Fibroblast of lung (primary cell): ENCODE data around the gene ZIM2. TPM values are rescaled to one million over a fixed set of nuclear protein-coding genes. Genes with fewer than 3 reads are reported as not detected.

ENCODE experiments used
- DNase-seq, 2 donors: peaks; one replicate each; pipeline versions ENCODE4 v3.0.0 to v3.0.0-alpha.2; 2010; ENCODE audit warnings: low read depth in 2 of 2
- H2AFZ ChIP-seq: 2 replicates; pipeline ENCODE4 v1.5.1; 2012; ENCODE audit warnings: low read length, control low read depth, inconsistent platforms
- H3K27ac ChIP-seq: 2 replicates; pipeline ENCODE4 v1.5.1; 2011; ENCODE audit warnings: low read length, control low read depth; ENCODE audit not compliant: insufficient read depth
- H3K27me3 ChIP-seq: 2 replicates; pipeline ENCODE4 v1.5.1; 2011; ENCODE audit warnings: mild to moderate bottlenecking, low read length; ENCODE audit not compliant: control insufficient read depth, insufficient read depth
- H3K36me3 ChIP-seq: 2 replicates; pipeline ENCODE4 v1.5.1; 2011; ENCODE audit warnings: low read length; ENCODE audit not compliant: control insufficient read depth, insufficient read depth
- H3K4me1 ChIP-seq: 2 replicates; pipeline ENCODE4 v1.5.1; 2011; ENCODE audit warnings: low read length; ENCODE audit not compliant: control insufficient read depth, insufficient read depth; ENCODE audit errors: extremely low read depth
- H3K4me2 ChIP-seq: 2 replicates; pipeline ENCODE4 v1.5.1; 2011; ENCODE audit warnings: low read length, control low read depth; ENCODE audit not compliant: insufficient read depth; ENCODE audit errors: extremely low read depth
- H3K4me3 ChIP-seq, 4 experiments: fragments of 200-600 bp in 1 of 4; sonication (generic) in 1 of 4; replicated peaks in 1 of 4; 2 replicates each; pipeline ENCODE4 v1.5.1; 2011 to 2016; ENCODE audit warnings: low read length in 4 of 4, low read depth in 3 of 4, mild to moderate bottlenecking in 3 of 4, control low read depth in 2 of 4, inconsistent platforms in 1 of 4, mixed read lengths in 1 of 4; ENCODE audit not compliant: insufficient read depth in 1 of 4; ENCODE audit errors: control extremely low read depth in 1 of 4
- H3K79me2 ChIP-seq: 2 replicates; pipeline ENCODE4 v1.5.1; 2012; ENCODE audit warnings: mild to moderate bottlenecking, low read length, inconsistent platforms; ENCODE audit not compliant: control insufficient read depth, insufficient read depth
- H3K9ac ChIP-seq: 2 replicates; pipeline ENCODE4 v1.5.1; 2011; ENCODE audit warnings: mild to moderate bottlenecking, low read length, control low read depth; ENCODE audit not compliant: insufficient read depth
- H3K9me3 ChIP-seq: 2 replicates; pipeline ENCODE4 v1.5.1; 2012; ENCODE audit warnings: low read depth, low read length; ENCODE audit not compliant: control insufficient read depth, insufficient read depth
- H4K20me1 ChIP-seq: 2 replicates; pipeline ENCODE4 v1.5.1; 2011; ENCODE audit warnings: low read length; ENCODE audit not compliant: control insufficient read depth, insufficient read depth; ENCODE audit errors: extremely low read depth
- EZH2 ChIP-seq: IDR thresholded peaks from 2 replicates; pipeline ENCODE4 v1.5.1; 2012; ENCODE audit warnings: low read length, control low read depth, mild to moderate bottlenecking; ENCODE audit errors: missing control alignments
- polyA plus RNA-seq, 2 donors: library from polyadenylated mRNA; depleted of rRNA in 1 of 2; stranded (reverse) in 1 of 2; unstranded in 1 of 2; fragments of >200 nt; gene quantifications; 2 replicates each; pipeline ENCODE4 v1.2.1, GENCODE V29; 2011 to 2012; ENCODE audit warnings: missing spikeins in 1 of 2
- total RNA-seq: library from RNA; depleted of rRNA; stranded (reverse); fragments of >200 nt; gene quantifications from 2 replicates; pipeline ENCODE4 v1.2.1, GENCODE V29; 2014
- TF ChIP-seq, protein P1 (sequence below), 2 donors: IDR thresholded peaks in 1 of 2; conservative IDR thresholded peaks in 1 of 2; 1 replicate in 1 of 2; 2 replicates in 1 of 2; pipeline ENCODE4 v1.5.1; 2011 to 2012; ENCODE audit warnings: low read length in 2 of 2, control low read depth in 1 of 2, inconsistent platforms in 1 of 2, low read depth in 1 of 2, mild to moderate bottlenecking in 1 of 2

ZIM2 gene
- total and polyA plus RNA-seq, 2 donors (not counting 1 experiment from before 2014, with no cell fraction given) = not detected

DNA sequence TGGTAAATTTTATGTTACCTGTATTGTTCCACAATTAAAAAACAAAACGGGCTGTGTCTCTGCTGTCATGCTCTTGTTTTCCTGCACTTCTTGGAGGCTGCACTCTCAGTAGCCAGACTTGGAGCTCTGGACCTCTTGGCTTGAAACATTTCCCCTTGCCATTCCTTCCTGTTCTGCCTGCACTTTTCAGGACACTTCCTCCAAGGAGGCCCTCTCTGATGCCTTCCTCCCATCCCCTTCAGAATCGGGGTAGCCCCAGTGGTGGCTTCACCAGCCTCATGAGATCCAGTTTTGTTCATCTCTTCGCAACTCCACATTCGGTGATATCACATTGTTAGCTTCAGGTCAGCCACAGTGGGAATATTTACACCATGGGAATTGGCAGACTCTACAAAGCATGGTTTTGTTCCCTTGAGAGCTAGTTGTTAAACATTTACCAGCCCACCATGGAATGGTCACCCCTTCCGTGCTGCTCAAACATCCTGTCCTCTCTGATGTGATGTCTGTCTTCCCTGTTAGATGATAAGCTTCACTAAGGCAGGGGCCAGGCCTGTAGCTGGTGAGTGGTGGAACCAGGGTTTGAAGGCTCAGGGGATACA, 40.2 kb upstream of the ZIM2 start:
- H3K4me2 ChIP-seq = no peak overlapping the region
- DNase-seq = no peak
- H2AFZ ChIP-seq = no peak overlapping the region
- H3K36me3 ChIP-seq = no peaks in the 10 kb centered on the region
- no peak overlapping the region for H3K27ac ChIP-seq
- TF ChIP-seq, protein P1, sequence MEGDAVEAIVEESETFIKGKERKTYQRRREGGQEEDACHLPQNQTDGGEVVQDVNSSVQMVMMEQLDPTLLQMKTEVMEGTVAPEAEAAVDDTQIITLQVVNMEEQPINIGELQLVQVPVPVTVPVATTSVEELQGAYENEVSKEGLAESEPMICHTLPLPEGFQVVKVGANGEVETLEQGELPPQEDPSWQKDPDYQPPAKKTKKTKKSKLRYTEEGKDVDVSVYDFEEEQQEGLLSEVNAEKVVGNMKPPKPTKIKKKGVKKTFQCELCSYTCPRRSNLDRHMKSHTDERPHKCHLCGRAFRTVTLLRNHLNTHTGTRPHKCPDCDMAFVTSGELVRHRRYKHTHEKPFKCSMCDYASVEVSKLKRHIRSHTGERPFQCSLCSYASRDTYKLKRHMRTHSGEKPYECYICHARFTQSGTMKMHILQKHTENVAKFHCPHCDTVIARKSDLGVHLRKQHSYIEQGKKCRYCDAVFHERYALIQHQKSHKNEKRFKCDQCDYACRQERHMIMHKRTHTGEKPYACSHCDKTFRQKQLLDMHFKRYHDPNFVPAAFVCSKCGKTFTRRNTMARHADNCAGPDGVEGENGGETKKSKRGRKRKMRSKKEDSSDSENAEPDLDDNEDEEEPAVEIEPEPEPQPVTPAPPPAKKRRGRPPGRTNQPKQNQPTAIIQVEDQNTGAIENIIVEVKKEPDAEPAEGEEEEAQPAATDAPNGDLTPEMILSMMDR (conservative IDR thresholded peaks at IDR 0.05 in 1 of 2, IDR thresholded peaks at IDR 0.05 in 1 of 2; ENCODE audit: low read depth in 1 of 2, low read length in 2 of 2) = no peak
- TF ChIP-seq EZH2 = no peak
- no peaks in the 10 kb centered on the region for H4K20me1 ChIP-seq
- no peaks in the 10 kb centered on the region for H3K9me3 ChIP-seq
- no peak overlapping the region for H3K4me3 ChIP-seq
- no peaks in the 10 kb centered on the region for H3K79me2 ChIP-seq
- no peak overlapping the region for H3K9ac ChIP-seq
- no peaks in the 10 kb centered on the region for H3K4me1 ChIP-seq
- H3K27me3 ChIP-seq = no peaks in the 10 kb centered on the region

DNA sequence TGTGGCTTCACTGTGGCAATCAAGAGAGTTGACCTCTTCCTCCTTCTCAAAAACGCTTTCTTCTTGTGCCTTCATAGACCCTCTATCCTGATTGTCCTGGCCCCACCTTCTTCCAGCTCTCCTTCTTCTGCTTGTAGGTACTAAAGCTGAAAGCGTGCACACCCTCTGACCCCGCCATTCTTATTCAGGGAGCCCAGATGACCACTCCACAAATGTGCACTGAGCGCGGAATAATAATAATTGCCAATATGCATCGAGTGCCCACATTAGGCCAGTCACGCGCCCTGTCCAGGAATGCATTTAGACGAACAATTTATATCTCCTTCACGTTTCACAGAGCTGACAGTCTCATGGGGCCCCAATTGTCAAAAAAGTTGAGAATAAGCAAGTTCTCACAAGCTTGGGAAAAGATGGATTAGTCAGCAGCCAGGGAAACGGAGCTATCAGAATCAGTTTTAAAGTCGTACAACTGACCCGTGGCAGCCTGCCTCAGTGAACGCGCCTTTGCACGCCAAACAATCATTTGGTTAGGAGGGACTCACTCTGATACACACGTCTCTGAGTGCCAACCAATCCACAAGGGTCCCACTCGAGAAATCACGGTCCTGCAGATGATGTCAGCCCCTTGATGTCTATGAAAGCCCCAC, 36.7 kb upstream of the ZIM2 start:
- H3K36me3 ChIP-seq = no peaks in the 10 kb centered on the region
- H3K9ac ChIP-seq = no peak overlapping the region
- no peaks in the 10 kb centered on the region for H3K79me2 ChIP-seq
- no peak overlapping the region for H2AFZ ChIP-seq
- no peak overlapping the region for H3K27ac ChIP-seq
- H3K4me1 ChIP-seq = no peaks in the 10 kb centered on the region
- no peak overlapping the region for H3K4me2 ChIP-seq
- DNase-seq = no peak
- no peak for TF ChIP-seq EZH2
- TF ChIP-seq, protein P1 (conservative IDR thresholded peaks at IDR 0.05 in 1 of 2, IDR thresholded peaks at IDR 0.05 in 1 of 2; ENCODE audit: low read depth in 1 of 2, low read length in 2 of 2) = no peak
- no peak overlapping the region for H3K4me3 ChIP-seq
- H3K9me3 ChIP-seq = no peaks in the 10 kb centered on the region
- no peaks in the 10 kb centered on the region for H3K27me3 ChIP-seq
- H4K20me1 ChIP-seq = no peaks in the 10 kb centered on the region

DNA sequence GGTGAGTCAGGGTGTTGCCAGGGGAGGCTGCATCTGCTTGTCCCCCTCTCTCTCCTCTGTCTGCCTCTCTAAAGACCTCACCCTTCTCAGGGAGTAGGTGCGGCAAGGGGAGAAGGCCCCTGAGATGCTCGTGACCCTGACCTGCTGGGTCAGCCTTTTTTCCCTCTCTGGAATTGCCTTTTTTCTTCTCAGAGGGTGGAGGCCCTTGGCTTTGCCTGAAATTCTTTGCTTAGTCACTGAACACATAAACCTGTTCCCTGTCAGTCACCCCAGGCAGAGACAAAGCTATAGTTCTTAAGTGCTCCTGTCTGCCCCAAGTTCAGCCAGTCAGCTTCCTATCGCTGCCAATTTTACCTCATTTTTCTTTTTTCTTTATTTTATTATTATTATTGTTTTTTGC, 35.2 kb upstream of the ZIM2 start:
- H3K4me3 ChIP-seq = no peak overlapping the region
- no peaks in the 10 kb centered on the region for H3K9me3 ChIP-seq
- H3K27me3 ChIP-seq = no peaks in the 10 kb centered on the region
- H3K36me3 ChIP-seq = no peaks in the 10 kb centered on the region
- H3K4me1 ChIP-seq = no peaks in the 10 kb centered on the region
- H2AFZ ChIP-seq = no peak overlapping the region
- no peak overlapping the region for H3K4me2 ChIP-seq
- TF ChIP-seq, protein P1 (conservative IDR thresholded peaks at IDR 0.05 in 1 of 2, IDR thresholded peaks at IDR 0.05 in 1 of 2; ENCODE audit: low read depth in 1 of 2, low read length in 2 of 2) = no peak
- no peak overlapping the region for H3K27ac ChIP-seq
- DNase-seq = no peak
- H4K20me1 ChIP-seq = no peaks in the 10 kb centered on the region
- no peak overlapping the region for H3K9ac ChIP-seq
- no peaks in the 10 kb centered on the region for H3K79me2 ChIP-seq
